GM23248 (cell line): ENCODE results near the gene KIRREL1.

ENCODE experiments used
- EZH2 ChIP-seq: fragments of 200-600 bp; sonication (generic); IDR thresholded peaks from 2 replicates; pipeline ENCODE4 v1.6.1; 2018; ENCODE audit warnings: antibody characterized with exemption, mild to moderate bottlenecking; ENCODE audit not compliant: insufficient read depth, poor library complexity, severe bottlenecking
- EZH2phosphoT487 ChIP-seq: fragments of 200-600 bp; sonication (generic); IDR thresholded peaks from 2 replicates; pipeline ENCODE4 v1.6.1; 2018; ENCODE audit warnings: antibody characterized with exemption, moderate library complexity, mild to moderate bottlenecking, low read depth; ENCODE audit not compliant: insufficient read depth

DNA sequence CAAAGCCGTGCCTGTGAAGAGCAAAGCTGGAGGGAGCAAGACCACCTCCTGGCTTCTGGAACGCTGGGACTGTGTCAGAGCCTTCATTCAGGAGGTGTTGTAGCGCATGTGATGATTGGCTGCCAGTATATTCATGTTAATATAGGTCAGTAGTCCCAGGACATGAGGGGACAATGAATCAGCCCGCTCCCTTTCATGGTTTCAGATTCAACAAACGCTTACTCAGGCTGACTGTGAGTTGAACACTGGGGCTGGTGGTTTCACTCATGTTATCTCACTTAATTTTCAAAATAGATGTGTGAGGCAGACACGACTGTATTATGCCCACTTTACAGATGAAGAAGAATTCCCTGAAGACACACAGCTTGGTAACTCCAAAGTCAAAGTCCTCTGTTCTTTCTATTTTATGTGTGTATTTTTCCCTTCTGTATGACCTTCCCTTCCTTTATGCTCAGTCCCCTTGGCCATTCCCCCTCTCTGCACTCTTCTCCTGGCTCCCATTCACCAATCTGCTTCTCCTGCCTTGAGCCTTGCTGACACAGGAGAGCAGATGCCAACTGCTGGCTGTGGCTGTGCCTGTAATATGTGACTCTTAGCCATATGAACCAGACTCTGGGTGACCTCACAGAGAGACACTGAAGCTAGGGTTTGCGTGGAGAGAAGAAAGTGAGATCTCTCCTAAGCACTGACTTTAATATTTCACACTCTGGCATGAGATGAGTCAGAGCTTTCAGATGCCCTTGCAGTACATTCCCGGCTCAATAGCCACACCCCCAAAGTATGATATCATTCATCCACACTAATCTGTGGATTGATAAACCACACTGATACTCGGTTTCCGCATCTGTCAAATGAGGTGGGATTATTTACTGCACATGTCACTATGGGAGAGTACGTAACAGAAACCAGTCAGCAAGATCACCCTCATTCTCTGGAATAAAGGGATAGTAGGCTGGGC, 31.4 kb upstream of the KIRREL1 start:
- TF ChIP-seq EZH2, result no peak
- no peak for TF ChIP-seq EZH2phosphoT487
